SK-N-SH (cell line): Measurements from ENCODE around the gene EBNA1BP2. TPM values are rescaled to one million over a fixed set of nuclear protein-coding genes. Genes with fewer than 3 reads are reported as not detected.

Source experiments
- CTCF ChIA-PET: fragments of 300-600, 350-600 bp; formaldehyde crosslinking; extraction: SDS; loops from one replicate; lab custom pipeline; 2021; lab: Yijun Ruan, JAX
- POLR2A ChIA-PET: fragments of 350-600 bp; sonication (Branson Sonifier 250); formaldehyde crosslinking; extraction: SDS; loops from one replicate; lab custom pipeline; 2020; ENCODE audit warnings: antibody characterized with exemption, inconsistent platforms; lab: Yijun Ruan, JAX
- DNase-seq: peaks from one replicate; pipeline ENCODE4 v3.0.0; 2012
- H2AFZ ChIP-seq: fragments of 200-600 bp; sonication (generic); 2 replicates; pipeline ENCODE4 v1.8.1; 2016; ENCODE audit warnings: antibody characterized with exemption, mild to moderate bottlenecking, low read depth
- H3F3A ChIP-seq: fragments of 200-600 bp; sonication (generic); replicated peaks from 2 replicates; pipeline ENCODE3; 2016; ENCODE audit warnings: antibody characterized with exemption, mild to moderate bottlenecking; ENCODE audit not compliant: insufficient read depth
- H3K27ac ChIP-seq, 2 experiments: fragments of 200-500 bp in 1 of 2; fragments of 200-600 bp in 1 of 2; sonication (Bioruptor generic) in 1 of 2; sonication (generic), shearing (Covaris generic) in 1 of 2; 2 replicates each; pipeline versions ENCODE4 v1.5.1 to v1.6.1; 2014 to 2016; ENCODE audit warnings: low read depth in 2 of 2, inconsistent platforms in 1 of 2, low read length in 1 of 2, mild to moderate bottlenecking in 1 of 2, mixed read lengths in 1 of 2
- H3K27me3 ChIP-seq: fragments of 200-600 bp; sonication (generic), shearing (Covaris generic); 2 replicates; pipeline ENCODE4 v1.6.1; 2016; ENCODE audit warnings: mixed run types; ENCODE audit not compliant: insufficient read depth
- H3K36me3 ChIP-seq, 2 experiments: fragments of 200-500 bp in 1 of 2; fragments of 200-600 bp in 1 of 2; sonication (Bioruptor generic) in 1 of 2; sonication (generic) in 1 of 2; replicated peaks in 1 of 2; 2 replicates each; pipeline versions ENCODE3 to v1.5.1; 2014 to 2016; ENCODE audit warnings: low read length in 1 of 2, mild to moderate bottlenecking in 1 of 2; ENCODE audit not compliant: insufficient read depth in 2 of 2, control insufficient read depth in 1 of 2
- H3K4me1 ChIP-seq, 2 experiments: fragments of 200-500 bp in 1 of 2; fragments of 200-600 bp in 1 of 2; sonication (Bioruptor generic) in 1 of 2; sonication (generic), shearing (Covaris generic) in 1 of 2; 2 replicates each; pipeline versions ENCODE4 v1.5.1 to v1.6.1; 2014 to 2016; ENCODE audit warnings: low read depth in 1 of 2, low read length in 1 of 2, mixed run types in 1 of 2; ENCODE audit not compliant: insufficient read depth in 2 of 2, control insufficient read depth in 1 of 2
- H3K4me2 ChIP-seq: fragments of 200-600 bp; sonication (generic), shearing (Covaris generic); 2 replicates; pipeline ENCODE4 v1.6.1; 2017; ENCODE audit warnings: mixed run types
- H3K4me3 ChIP-seq, 2 experiments: fragments of 200-500 bp in 1 of 2; fragments of 200-600 bp in 1 of 2; sonication (Bioruptor generic) in 1 of 2; sonication (generic), shearing (Covaris generic) in 1 of 2; 2 replicates each; pipeline versions ENCODE4 v1.5.1 to v1.8.1; 2014 to 2016; ENCODE audit warnings: low read depth in 2 of 2, inconsistent platforms in 1 of 2, low read length in 1 of 2, mild to moderate bottlenecking in 1 of 2, mixed read lengths in 1 of 2, moderate library complexity in 1 of 2
- H3K79me2 ChIP-seq: fragments of 200-600 bp; sonication (generic); 2 replicates; pipeline ENCODE4 v1.8.1; 2017; ENCODE audit warnings: mild to moderate bottlenecking; ENCODE audit not compliant: insufficient read depth
- H3K9ac ChIP-seq: fragments of 200-600 bp; sonication (generic); 2 replicates; pipeline ENCODE4 v1.6.1; 2017; ENCODE audit warnings: mixed run types
- H3K9me2 ChIP-seq: fragments of 200-600 bp; sonication (generic); 2 replicates; pipeline ENCODE4 v1.6.1; 2017; ENCODE audit warnings: mixed run types
- H3K9me3 ChIP-seq: fragments of 200-600 bp; sonication (generic); 2 replicates; pipeline ENCODE4 v1.6.1; 2017; ENCODE audit warnings: mixed run types, mild to moderate bottlenecking, moderate library complexity
- H4K20me1 ChIP-seq: fragments of 200-600 bp; sonication (generic); 2 replicates; pipeline ENCODE4 v1.6.1; 2017; ENCODE audit warnings: mild to moderate bottlenecking, mixed run types; ENCODE audit not compliant: insufficient read depth
- CHD2 ChIP-seq: fragments of 150-350 bp; IDR thresholded peaks from 2 replicates; pipeline ENCODE4 v1.6.1; 2018; ENCODE audit warnings: low read length; ENCODE audit not compliant: partially characterized antibody
- EZH2phosphoT487 ChIP-seq: fragments of 200-600 bp; sonication (generic); IDR thresholded peaks from 2 replicates; pipeline ENCODE4 v1.6.1; 2017; ENCODE audit warnings: low read depth, mixed run types, mild to moderate bottlenecking, antibody characterized with exemption, moderate library complexity, borderline replicate concordance
- FOSL2 ChIP-seq: IDR thresholded peaks from 2 replicates; pipeline ENCODE4 v1.4.0; 2012; ENCODE audit warnings: low read depth, mild to moderate bottlenecking, moderate library complexity, borderline replicate concordance
- FOXJ3 ChIP-seq: sonication (generic); formaldehyde crosslinking; IDR thresholded peaks from 2 replicates; pipeline ENCODE4 v1.5.1; 2020; ENCODE audit warnings: mild to moderate bottlenecking, missing genetic modification reagents
- GABPA ChIP-seq: IDR thresholded peaks from 2 replicates; pipeline ENCODE4 v1.4.0; 2012; ENCODE audit warnings: low read depth, mild to moderate bottlenecking
- MEF2A ChIP-seq: IDR thresholded peaks from 2 replicates; pipeline ENCODE4 v1.4.0; 2012; ENCODE audit warnings: low read depth, borderline replicate concordance
- NRF1 ChIP-seq: IDR thresholded peaks from 2 replicates; pipeline ENCODE4 v1.6.1; 2012; ENCODE audit warnings: low read depth, mild to moderate bottlenecking, low read length
- RAD21 ChIP-seq: IDR thresholded peaks from 2 replicates; pipeline ENCODE4 v1.6.1; 2012; ENCODE audit warnings: mild to moderate bottlenecking, low read length
- REST ChIP-seq: IDR thresholded peaks from 2 replicates; pipeline ENCODE4 v1.6.1; 2012; ENCODE audit warnings: mild to moderate bottlenecking, low read depth, low read length, moderate library complexity
- RFX5 ChIP-seq: IDR thresholded peaks from 2 replicates; pipeline ENCODE4 v1.6.1; 2012; ENCODE audit warnings: mild to moderate bottlenecking, improper control_type of control experiment, low read length
- RXRA ChIP-seq: IDR thresholded peaks from 2 replicates; pipeline ENCODE4 v1.4.0; 2012; ENCODE audit warnings: low read depth, mild to moderate bottlenecking, borderline replicate concordance
- SIN3A ChIP-seq: IDR thresholded peaks from 2 replicates; pipeline ENCODE4 v1.6.1; 2012; ENCODE audit warnings: low read depth, mild to moderate bottlenecking, low read length, moderate library complexity, borderline replicate concordance
- SMC3 ChIP-seq: IDR thresholded peaks from 2 replicates; pipeline ENCODE4 v1.6.1; 2012; ENCODE audit warnings: low read depth, low read length, improper control_type of control experiment
- TAF1 ChIP-seq: IDR thresholded peaks from 2 replicates; pipeline ENCODE4 v1.6.1; 2012; ENCODE audit warnings: low read depth, mild to moderate bottlenecking, low read length, moderate library complexity, borderline replicate concordance
- TCF12 ChIP-seq: IDR thresholded peaks from 2 replicates; pipeline ENCODE4 v1.4.0; 2012
- TEAD4 ChIP-seq: IDR thresholded peaks from 2 replicates; pipeline ENCODE4 v1.4.0; 2012; ENCODE audit warnings: mild to moderate bottlenecking, borderline replicate concordance; ENCODE audit not compliant: insufficient read depth
- USF1 ChIP-seq: IDR thresholded peaks from 2 replicates; pipeline ENCODE4 v1.4.0; 2012; ENCODE audit warnings: low read depth, borderline replicate concordance
- USF2 ChIP-seq: fragments of 150-350 bp; IDR thresholded peaks from 2 replicates; pipeline ENCODE4 v1.6.1; 2017; ENCODE audit warnings: antibody characterized with exemption, low read length, low read depth, borderline replicate concordance
- ZBTB33 ChIP-seq: IDR thresholded peaks from 2 replicates; pipeline ENCODE4 v1.4.0; 2012; ENCODE audit warnings: low read depth, borderline replicate concordance
- WGBS: methylation state at CpG from one replicate; pipeline ENCODE4 v1.1.6; 2017; ENCODE audit warnings: low lambda C conversion rate; 5-methylcytosine and 5-hydroxymethylcytosine counted together
- polyA plus RNA-seq, 3 experiments: library from polyadenylated mRNA; depleted of rRNA; stranded (reverse); fragments of >200 nt; gene quantifications; 2 replicates each; pipeline ENCODE4 v1.2.3, GENCODE V29; 2012

Gene EBNA1BP2
- polyA plus RNA-seq, 1 of the 3 experiments (the other 2 are of a cell fraction), result 146 TPM

GRCh38 chr1:43221797-43222196, 49.7 kb upstream of the EBNA1BP2 start (continued):
- no peak for TF ChIP-seq MEF2A
- TF ChIP-seq FOXJ3, result no peak

- WGBS, result 70% methylated on average over 7 of the region's 7 CpGs
- Histone ChIP-seq H3K4me1 (no peaks in the 10 kb centered on the region), H3K9me2 (no peaks in the 10 kb centered on the region), H3K9ac (no peak overlapping the region), H3F3A (no peaks in the 10 kb centered on the region), H3K4me2 (no peak overlapping the region), H3K4me3 (no peak overlapping the region), H4K20me1 (no peaks in the 10 kb centered on the region), H3K27me3 (no peaks in the 10 kb centered on the region), H3K9me3 (no peaks in the 10 kb centered on the region), H2AFZ (no peak overlapping the region), H3K79me2 (no peaks in the 10 kb centered on the region), H3K27ac (no peak overlapping the region), H3K36me3 (no peaks in the 10 kb centered on the region)
- POLR2A ChIA-PET, result no interaction called here
- TF ChIP-seq TAF1, result no peak
- no peak for TF ChIP-seq RFX5
- no peak for TF ChIP-seq NRF1
- TF ChIP-seq SMC3, result no peak
- TF ChIP-seq ZBTB33, result no peak
- no peak for TF ChIP-seq USF1
- no peak for TF ChIP-seq FOXJ3
- TF ChIP-seq EZH2phosphoT487, result no peak
- TF ChIP-seq TCF12, result no peak
- TF ChIP-seq GABPA, result no peak
- CTCF ChIA-PET, result interaction anchor here (1.7 kb wide), 1 partner anchor 193 kb away, joined by 8 read pairs; no protein-coding TSS in a partner anchor
- DNase-seq, result no peak
Observed at GRCh38 chr1:43220905-43221778, 49.1 kb upstream of the EBNA1BP2 start.

- DNase-seq, result no peak
- Histone ChIP-seq H3K36me3 (no peaks in the 10 kb centered on the region), H3K4me3 (no peak overlapping the region), H3K9ac (no peak overlapping the region), H3K9me2 (no peaks in the 10 kb centered on the region), H3F3A (no peaks in the 10 kb centered on the region), H3K4me2 (no peak overlapping the region), H3K27me3 (no peaks in the 10 kb centered on the region), H3K9me3 (no peaks in the 10 kb centered on the region), H2AFZ (no peak overlapping the region), H4K20me1 (no peaks in the 10 kb centered on the region), H3K79me2 (no peaks in the 10 kb centered on the region), H3K27ac (no peak overlapping the region), H3K4me1 (no peaks in the 10 kb centered on the region)
- POLR2A ChIA-PET, result no interaction called here
- CTCF ChIA-PET, result no interaction called here
- WGBS, result 83% methylated on average over 10 of the region's 10 CpGs
- no peak for TF ChIP-seq TEAD4
- no peak for TF ChIP-seq RAD21
- no peak for TF ChIP-seq REST
- no peak for TF ChIP-seq SIN3A
- no peak for TF ChIP-seq FOSL2
- TF ChIP-seq RXRA, result no peak
- TF ChIP-seq CHD2, result no peak
- TF ChIP-seq USF2, result no peak
Observed at GRCh38 chr1:43217747-43218146, 45.7 kb upstream of the EBNA1BP2 start.
